Measurements from ENCODE around the gene SMCP.

DNA sequence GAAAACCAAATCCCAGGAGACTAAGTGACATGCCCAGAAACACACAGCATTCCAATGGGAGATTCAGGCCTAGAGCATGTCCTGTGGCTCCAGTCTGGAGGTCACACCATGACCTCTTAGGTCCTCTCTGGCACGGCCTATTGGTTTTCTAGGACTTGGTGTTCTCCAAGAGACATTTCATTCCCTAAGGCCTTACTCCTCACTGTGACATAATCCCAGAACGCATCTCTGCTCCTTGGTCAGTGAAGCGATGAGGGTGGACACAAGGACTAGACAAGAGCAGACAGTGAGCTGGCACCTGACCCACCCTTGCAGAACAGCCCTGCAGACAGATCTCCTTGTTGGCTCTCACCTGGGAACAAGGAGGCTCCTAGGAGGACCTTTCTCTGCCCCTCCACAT is 31.1 kb downstream of the SMCP start:
- no peak for TF ChIP-seq POLR2A (IDR thresholded peaks at IDR 0.05; ENCODE audit: low read depth)
- TF ChIP-seq, protein P1, sequence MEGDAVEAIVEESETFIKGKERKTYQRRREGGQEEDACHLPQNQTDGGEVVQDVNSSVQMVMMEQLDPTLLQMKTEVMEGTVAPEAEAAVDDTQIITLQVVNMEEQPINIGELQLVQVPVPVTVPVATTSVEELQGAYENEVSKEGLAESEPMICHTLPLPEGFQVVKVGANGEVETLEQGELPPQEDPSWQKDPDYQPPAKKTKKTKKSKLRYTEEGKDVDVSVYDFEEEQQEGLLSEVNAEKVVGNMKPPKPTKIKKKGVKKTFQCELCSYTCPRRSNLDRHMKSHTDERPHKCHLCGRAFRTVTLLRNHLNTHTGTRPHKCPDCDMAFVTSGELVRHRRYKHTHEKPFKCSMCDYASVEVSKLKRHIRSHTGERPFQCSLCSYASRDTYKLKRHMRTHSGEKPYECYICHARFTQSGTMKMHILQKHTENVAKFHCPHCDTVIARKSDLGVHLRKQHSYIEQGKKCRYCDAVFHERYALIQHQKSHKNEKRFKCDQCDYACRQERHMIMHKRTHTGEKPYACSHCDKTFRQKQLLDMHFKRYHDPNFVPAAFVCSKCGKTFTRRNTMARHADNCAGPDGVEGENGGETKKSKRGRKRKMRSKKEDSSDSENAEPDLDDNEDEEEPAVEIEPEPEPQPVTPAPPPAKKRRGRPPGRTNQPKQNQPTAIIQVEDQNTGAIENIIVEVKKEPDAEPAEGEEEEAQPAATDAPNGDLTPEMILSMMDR (IDR thresholded peaks at IDR 0.05) = no peak
- TF ChIP-seq POLR2AphosphoS5 (IDR thresholded peaks at IDR 0.05) = no peak

Data from esophagus muscularis mucosa (tissue), 3 donors.